Muscle layer of colon (tissue), 2 donors: ENCODE measurements around the gene PPP1R7.

Source experiments
- H3K27ac ChIP-seq: one replicate; pipeline ENCODE4 v1.7.0; 2013; ENCODE audit warnings: low read depth, mild to moderate bottlenecking, low read length, moderate library complexity
- H3K27me3 ChIP-seq, 2 donors: one replicate each; pipeline ENCODE4 v1.7.0; 2013; ENCODE audit warnings: low read length in 2 of 2, mild to moderate bottlenecking in 2 of 2; ENCODE audit not compliant: insufficient read depth in 2 of 2, control insufficient read depth in 1 of 2
- H3K36me3 ChIP-seq: one replicate; pipeline ENCODE4 v1.7.0; 2013; ENCODE audit warnings: mild to moderate bottlenecking, low read length; ENCODE audit not compliant: insufficient read depth
- H3K4me1 ChIP-seq: one replicate; pipeline ENCODE4 v1.7.0; 2013; ENCODE audit warnings: mild to moderate bottlenecking, low read length; ENCODE audit not compliant: insufficient read depth
- H3K4me3 ChIP-seq, 2 donors: one replicate each; pipeline ENCODE4 v1.7.0; 2013; ENCODE audit warnings: low read length in 2 of 2, low read depth in 1 of 2, mild to moderate bottlenecking in 1 of 2, moderate library complexity in 1 of 2
- H3K9ac ChIP-seq: one replicate; pipeline ENCODE4 v1.7.0; 2013; ENCODE audit warnings: low read length
- H3K9me3 ChIP-seq: one replicate; pipeline ENCODE4 v1.7.0; 2013; ENCODE audit warnings: mild to moderate bottlenecking, low read length
- donor health status: abdominal sarcoma.
- donor health status: Adenocarcinoma of cecum.

PPP1R7 gene

DNA sequence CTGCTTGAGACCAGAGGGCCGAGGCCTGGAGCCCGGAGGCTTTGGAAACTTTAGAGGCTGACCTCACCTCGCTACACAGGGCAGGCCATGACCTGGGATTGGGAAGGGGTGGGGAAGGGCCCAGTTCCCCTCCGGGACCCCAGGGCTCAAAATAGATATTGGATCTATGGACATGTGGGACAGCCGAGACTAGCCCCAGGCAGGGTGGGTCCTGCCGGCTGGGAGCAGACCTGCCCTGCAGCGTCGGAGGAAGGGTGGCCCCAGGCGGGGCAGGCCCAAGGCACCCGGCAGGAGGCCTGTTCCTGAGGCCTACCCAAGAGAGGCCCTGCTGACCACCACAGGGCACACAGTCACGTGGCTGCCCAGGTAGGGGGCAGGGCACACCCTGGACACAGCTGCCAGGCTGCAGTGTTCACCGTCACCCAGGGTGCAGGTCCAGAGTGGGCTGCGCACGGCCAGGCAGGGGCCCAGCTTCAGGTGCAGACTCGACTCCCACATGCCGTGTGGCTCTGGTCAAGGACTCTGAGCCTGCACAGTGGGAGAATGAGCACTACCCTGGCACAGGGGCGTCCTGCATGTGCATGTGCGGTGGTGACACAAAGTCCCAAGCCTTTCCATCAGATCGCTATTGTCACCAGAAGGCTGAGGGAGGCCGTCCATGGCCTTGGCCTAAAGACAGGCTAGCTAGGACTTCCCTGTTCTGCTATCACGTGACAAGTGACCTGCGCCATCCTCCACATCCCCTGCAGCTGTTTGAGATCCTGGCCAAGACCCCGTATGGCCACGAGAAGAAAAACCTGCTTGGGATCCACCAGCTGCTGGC is 51.4 kb downstream of the PPP1R7 start:
- Histone ChIP-seq H3K27me3 (no peaks in the 10 kb centered on the region), H3K27ac (no peak overlapping the region), H3K36me3 (no peaks in the 10 kb centered on the region), H3K9me3 (no peaks in the 10 kb centered on the region), H3K9ac (no peak overlapping the region), H3K4me3 (no peak overlapping the region), H3K4me1 (no peaks in the 10 kb centered on the region)

DNA sequence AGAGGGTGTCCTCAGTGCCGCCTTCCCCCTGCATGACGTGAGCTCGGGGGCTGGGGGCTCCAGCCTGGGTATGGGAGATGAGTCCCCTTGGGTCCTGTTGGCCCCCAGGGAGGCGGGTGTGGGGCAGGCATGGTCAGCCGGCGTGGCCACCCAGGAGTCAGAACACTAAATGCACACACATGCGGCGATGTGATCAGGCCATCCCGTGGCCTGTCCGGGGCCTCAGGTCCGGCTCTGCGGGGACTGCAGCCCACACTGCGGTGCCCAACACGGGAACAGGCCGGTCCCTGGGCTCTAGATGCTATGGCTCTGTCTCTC is 52.0 kb downstream of the PPP1R7 start:
- Histone ChIP-seq H3K4me1 (no peaks in the 10 kb centered on the region), H3K9ac (no peak overlapping the region), H3K4me3 (no peak overlapping the region), H3K9me3 (no peaks in the 10 kb centered on the region), H3K36me3 (no peaks in the 10 kb centered on the region), H3K27me3 (no peaks in the 10 kb centered on the region), H3K27ac (no peak overlapping the region)

DNA sequence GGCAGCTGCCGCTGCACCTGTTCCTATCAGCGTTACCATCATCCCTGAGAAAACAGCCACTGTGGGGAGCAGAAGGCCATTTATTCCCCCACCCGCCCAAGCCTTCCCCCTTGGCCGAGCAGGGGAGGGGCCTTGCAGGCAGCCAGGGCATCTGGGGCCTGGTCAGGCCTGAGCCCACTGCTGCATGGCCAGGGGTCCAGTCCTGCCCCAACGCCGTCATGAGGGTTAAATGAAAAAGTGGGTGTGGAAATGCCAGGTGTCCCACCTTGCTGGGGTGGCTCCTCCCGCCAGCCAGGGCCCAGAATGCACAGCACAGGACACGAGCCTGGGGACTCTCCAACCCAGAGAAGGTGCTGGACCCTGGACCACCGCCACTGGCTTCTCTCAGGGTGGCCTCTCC is 52.4 kb downstream of the PPP1R7 start:
- no peaks in the 10 kb centered on the region for H3K4me1 ChIP-seq
- H3K9me3 ChIP-seq = no peaks in the 10 kb centered on the region
- no peaks in the 10 kb centered on the region for H3K27me3 ChIP-seq
- H3K9ac ChIP-seq = no peak overlapping the region
- no peaks in the 10 kb centered on the region for H3K36me3 ChIP-seq
- H3K4me3 ChIP-seq = no peak overlapping the region
- no peak overlapping the region for H3K27ac ChIP-seq

DNA sequence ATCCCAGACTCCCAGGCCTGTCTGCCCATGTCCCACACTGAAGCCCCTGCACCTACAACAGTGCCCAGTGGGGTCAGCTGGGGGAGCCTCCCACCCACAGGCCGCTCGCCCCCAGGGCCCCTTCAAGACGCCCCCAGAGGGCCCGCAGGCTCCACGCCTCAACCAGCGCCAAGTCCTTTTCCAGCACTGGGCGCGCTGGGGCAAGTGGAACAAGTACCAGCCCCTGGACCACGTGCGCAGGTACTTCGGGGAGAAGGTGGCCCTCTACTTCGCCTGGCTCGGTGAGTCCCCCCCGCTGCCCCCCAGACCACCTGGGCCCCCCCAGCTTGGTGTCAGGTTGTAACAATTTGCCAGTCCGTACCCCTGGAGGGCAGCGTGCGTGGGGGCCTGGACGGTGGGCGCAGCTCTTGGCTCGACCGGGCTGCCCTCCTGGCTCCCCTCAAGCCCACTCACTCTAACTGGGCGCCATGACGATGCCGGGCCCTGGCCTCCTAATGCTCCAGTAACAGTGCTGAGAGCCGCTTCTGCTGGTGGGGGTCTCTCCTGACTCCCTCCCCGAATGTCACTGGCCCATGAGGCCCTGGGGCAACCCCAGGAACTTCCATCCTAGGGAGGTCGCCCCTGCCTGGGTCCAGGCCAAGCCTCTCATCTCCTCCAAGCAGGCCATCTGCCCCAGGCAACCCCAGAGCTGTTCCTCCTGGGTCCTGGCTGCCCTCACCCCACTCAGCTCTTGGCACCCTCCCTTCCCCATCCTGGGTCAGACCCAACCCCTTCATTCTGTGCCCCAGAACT is 53.1 kb downstream of the PPP1R7 start:
- no peaks in the 10 kb centered on the region for H3K9me3 ChIP-seq
- no peak overlapping the region for H3K4me3 ChIP-seq
- H3K9ac ChIP-seq = no peak overlapping the region
- no peaks in the 10 kb centered on the region for H3K4me1 ChIP-seq
- no peaks in the 10 kb centered on the region for H3K36me3 ChIP-seq
- H3K27me3 ChIP-seq = no peaks in the 10 kb centered on the region
- no peak overlapping the region for H3K27ac ChIP-seq

DNA sequence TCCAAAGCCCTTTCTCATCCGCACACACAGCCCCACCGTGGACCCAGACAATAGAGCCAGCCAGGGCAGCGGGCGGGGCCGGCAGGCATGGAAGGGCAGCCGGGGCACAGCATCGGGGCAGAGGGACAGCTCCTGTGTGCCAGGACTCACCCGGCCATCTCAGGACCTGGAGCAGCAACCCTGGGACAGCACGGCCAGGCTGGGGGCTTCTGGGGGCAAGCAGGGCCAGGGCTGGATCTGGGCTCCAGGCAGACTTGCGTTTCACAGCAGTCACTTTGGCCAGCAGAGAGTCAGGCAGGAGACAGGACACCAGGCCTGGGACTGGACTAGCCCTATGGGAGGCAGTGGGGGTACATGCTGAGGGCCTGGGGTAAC is 53.7 kb downstream of the PPP1R7 start:
- no peak overlapping the region for H3K27ac ChIP-seq
- H3K9me3 ChIP-seq = no peaks in the 10 kb centered on the region
- H3K9ac ChIP-seq = no peak overlapping the region
- no peaks in the 10 kb centered on the region for H3K4me1 ChIP-seq
- no peaks in the 10 kb centered on the region for H3K36me3 ChIP-seq
- H3K4me3 ChIP-seq = no peak overlapping the region
- no peaks in the 10 kb centered on the region for H3K27me3 ChIP-seq

DNA sequence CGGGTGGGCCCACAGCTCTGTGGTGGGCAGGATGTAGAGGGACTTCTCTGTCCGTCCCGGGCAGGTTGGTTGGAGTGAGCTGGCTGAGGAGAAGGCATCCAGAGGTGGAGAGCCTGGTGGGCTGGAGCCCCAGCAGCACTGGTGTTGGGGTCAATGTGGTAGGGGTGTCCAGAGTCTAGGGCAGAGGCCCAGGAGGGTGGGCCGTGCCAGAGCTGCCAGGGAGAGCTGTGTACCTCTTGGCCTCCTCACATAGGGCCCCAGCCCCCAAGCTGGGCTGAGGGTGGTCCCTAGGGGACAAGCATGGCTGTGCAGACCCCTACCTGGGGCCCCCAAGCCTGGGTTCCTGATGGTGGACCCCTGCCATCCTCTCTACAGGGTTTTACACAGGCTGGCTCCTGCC is 54.2 kb downstream of the PPP1R7 start:
- Histone ChIP-seq H3K27me3 (no peaks in the 10 kb centered on the region), H3K9me3 (no peaks in the 10 kb centered on the region), H3K36me3 (no peaks in the 10 kb centered on the region), H3K4me3 (no peak overlapping the region), H3K4me1 (no peaks in the 10 kb centered on the region), H3K27ac (no peak overlapping the region), H3K9ac (no peak overlapping the region)

DNA sequence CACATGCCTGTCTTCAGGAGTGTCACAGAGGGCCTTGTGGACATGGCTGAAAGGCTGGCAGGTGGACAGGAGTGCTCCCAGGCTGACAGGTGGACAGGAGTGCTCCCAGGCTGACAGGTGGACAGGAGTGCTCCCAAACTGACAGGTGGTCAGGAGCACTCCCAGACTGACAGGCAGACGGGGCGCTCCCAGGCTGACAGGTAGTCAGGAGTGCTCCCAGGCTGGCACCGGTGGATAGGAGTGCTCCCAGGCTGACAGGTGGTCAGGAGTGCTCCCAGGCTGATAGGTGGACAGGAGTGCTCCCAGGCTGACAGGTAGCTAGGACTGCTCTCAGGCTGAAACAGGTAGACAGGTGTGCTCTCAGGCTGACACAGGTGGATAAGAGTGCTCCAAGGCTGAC is 54.8 kb downstream of the PPP1R7 start:
- Histone ChIP-seq H3K9me3 (no peaks in the 10 kb centered on the region), H3K27ac (no peak overlapping the region), H3K27me3 (no peaks in the 10 kb centered on the region), H3K36me3 (no peaks in the 10 kb centered on the region), H3K9ac (no peak overlapping the region), H3K4me3 (no peak overlapping the region), H3K4me1 (no peaks in the 10 kb centered on the region)

DNA sequence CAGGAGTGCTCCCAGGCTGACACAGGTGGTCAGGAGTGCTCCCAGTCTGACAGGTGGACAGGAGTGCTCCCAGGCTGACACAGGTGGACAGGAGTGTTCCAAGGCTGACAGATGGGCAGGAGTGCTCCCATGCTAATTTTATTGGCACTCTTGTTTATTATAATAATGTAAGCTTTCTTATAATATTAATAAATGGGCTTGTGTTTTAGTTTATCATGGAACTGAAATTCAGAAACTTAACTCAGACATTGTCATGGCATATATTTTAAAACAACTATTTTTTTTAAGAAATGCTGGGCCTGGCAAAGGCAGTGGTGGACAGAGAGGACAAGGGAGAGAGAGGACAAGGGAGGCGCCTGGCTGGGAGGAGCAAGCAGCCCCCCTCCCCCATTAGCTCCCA is 56.9 kb downstream of the PPP1R7 start:
- H3K9ac ChIP-seq = no peak overlapping the region
- H3K27me3 ChIP-seq = no peaks in the 10 kb centered on the region
- no peak overlapping the region for H3K4me3 ChIP-seq
- no peaks in the 10 kb centered on the region for H3K4me1 ChIP-seq
- H3K9me3 ChIP-seq = no peaks in the 10 kb centered on the region
- no peak overlapping the region for H3K27ac ChIP-seq
- no peaks in the 10 kb centered on the region for H3K36me3 ChIP-seq

DNA sequence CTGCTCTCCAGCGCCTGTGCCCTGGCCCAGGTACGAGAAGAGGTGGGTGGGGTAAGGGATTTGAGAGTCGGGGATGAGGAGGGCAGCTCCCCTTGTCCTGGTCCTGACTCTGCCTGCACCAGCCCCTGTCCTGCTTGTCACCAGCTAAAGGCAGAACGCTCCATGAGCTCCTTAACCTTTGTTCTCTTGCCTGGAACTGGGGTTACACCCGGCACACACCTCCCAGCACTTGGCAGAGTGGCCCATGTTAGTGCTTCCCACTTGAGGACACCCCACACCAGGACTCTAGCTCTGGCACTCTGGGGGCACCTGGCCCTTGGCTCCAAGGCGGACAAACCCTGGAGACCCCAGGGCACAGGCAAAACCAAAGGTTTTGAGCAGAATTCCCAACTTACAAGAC is 57.4 kb downstream of the PPP1R7 start:
- no peak overlapping the region for H3K27ac ChIP-seq
- H3K27me3 ChIP-seq = no peaks in the 10 kb centered on the region
- H3K9ac ChIP-seq = no peak overlapping the region
- no peak overlapping the region for H3K4me3 ChIP-seq
- H3K36me3 ChIP-seq = no peaks in the 10 kb centered on the region
- H3K9me3 ChIP-seq = no peaks in the 10 kb centered on the region
- no peaks in the 10 kb centered on the region for H3K4me1 ChIP-seq

DNA sequence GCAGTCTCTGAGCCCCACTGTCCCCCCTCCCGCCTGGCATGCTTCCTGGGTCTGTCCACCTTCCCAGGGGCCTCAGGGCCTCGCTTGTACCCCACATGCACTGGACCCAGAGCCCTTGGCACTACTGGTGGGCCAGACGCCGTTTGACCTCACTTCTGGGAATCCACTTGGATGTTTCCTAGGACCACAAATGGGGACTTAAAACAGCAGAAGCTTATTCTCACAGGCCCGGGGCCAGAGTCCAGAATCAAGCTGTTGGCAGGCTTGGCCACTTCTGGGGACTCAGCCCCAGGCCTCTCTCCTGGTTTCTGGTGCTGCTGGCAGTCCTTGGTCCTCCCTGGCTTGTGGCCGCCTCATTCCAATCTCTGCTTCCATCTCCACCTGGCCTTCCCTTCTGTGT is 57.8 kb downstream of the PPP1R7 start:
- Histone ChIP-seq H3K27me3 (no peaks in the 10 kb centered on the region), H3K9me3 (no peaks in the 10 kb centered on the region)

DNA sequence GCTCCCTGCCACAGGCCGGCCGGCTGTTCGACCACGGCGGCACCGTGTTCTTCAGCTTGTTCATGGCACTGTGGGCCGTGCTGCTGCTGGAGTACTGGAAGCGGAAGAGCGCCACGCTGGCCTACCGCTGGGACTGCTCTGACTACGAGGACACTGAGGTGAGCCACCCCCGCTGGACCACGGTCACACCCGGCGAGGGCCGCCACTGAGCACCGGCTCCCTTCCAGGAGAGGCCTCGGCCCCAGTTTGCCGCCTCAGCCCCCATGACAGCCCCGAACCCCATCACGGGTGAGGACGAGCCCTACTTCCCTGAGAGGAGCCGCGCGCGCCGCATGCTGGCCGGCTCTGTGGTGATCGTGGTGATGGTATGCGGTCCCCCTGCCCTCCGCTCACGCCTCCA is 59.0 kb downstream of the PPP1R7 start:
- Histone ChIP-seq H3K27ac (no peak overlapping the region), H3K9me3 (no peaks in the 10 kb centered on the region)

More for the DNA sequence above, 57.8 kb downstream of the PPP1R7 start:
- Histone ChIP-seq H3K4me3 (no peak overlapping the region), H3K9ac (no peak overlapping the region), H3K4me1 (no peaks in the 10 kb centered on the region), H3K27ac (no peak overlapping the region), H3K36me3 (no peaks in the 10 kb centered on the region)

DNA sequence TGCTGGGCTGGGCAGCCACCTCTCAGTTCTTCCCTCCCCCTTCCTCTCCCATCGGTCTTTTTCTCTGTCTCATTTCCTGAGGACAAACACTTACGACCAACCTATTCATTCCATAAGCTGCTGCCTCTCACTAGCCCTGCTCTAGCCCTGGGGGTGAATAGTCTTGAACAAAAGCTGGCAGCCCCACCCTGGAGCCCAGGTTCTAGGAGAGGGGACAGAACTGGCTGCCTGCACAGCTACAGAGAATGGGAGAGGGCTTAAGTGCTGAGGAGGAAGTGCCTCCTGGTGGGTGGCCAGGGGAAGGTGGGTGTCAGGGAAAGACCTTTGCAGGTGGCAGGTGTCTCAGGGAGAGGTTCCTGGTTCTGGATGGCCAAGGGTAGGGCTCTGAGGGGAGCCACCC is 61.0 kb downstream of the PPP1R7 start:
- no peak overlapping the region for H3K27ac ChIP-seq
- no peak overlapping the region for H3K9ac ChIP-seq
- no peaks in the 10 kb centered on the region for H3K4me1 ChIP-seq
- no peaks in the 10 kb centered on the region for H3K27me3 ChIP-seq
- H3K4me3 ChIP-seq = no peak overlapping the region
- no peaks in the 10 kb centered on the region for H3K9me3 ChIP-seq
- H3K36me3 ChIP-seq = no peaks in the 10 kb centered on the region

More for the DNA sequence above, 59.0 kb downstream of the PPP1R7 start:
- H3K4me3 ChIP-seq = no peak overlapping the region
- no peak overlapping the region for H3K9ac ChIP-seq
- no peaks in the 10 kb centered on the region for H3K4me1 ChIP-seq
- H3K36me3 ChIP-seq = no peaks in the 10 kb centered on the region
- H3K27me3 ChIP-seq = no peaks in the 10 kb centered on the region
